ENCODE data around the gene HAVCR1.

DNA sequence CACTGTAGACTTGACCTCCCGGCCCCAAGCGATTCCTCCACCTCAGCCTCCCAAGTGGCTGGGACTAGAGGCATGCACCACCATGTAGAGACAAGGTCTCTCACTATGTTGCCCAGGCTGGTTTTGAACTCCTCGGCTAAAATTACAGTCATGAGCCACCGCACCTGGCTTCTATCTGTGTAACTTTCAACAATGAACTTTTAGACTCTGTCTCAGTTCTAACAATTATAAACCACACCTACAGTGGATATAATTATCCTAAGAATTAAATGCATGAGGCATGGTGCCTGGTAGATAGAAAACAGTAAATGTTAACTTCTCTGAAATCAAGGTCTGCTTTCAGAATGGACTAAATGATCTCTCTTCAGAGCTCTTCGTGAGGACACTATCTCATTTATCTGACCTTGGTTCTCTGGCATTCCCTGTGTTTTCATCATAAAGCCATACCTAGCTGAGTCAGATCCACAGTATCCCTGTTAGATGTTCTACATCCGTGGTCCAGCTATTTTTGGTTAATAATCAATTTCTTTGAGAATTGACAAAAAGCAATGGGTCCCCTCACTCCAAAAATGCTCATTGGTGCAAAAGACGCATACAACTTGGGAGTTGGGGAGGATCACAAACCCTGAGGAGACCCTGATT is 7.2 kb downstream of the HAVCR1 start:
- TF ChIP-seq CTCF (conservative IDR thresholded peaks at IDR 0.05) (no peak), EZH2 (IDR thresholded peaks at IDR 0.05; ENCODE audit: low read depth) (no peak)

Measured in PC-9 (cell line).